Keratinocyte (primary cell): ENCODE data around the gene SPATS2L. TPM values are rescaled to one million over a fixed set of nuclear protein-coding genes. Genes with fewer than 3 reads are reported as not detected.

Experiments used
- DNase-seq: peaks from one replicate; pipeline ENCODE4 v3.0.0-alpha.2; 2011; ENCODE audit warnings: low read depth, missing footprints, low spot score
- FAIRE-seq: peaks from 2 replicates; lab custom pipeline; 2011; peaks lifted over from hg19 to GRCh38; lab: Jason Lieb, UNC
- H2AFZ ChIP-seq: 2 replicates; pipeline ENCODE4 v1.6.0; 2012; ENCODE audit warnings: low read length, control low read depth, inconsistent platforms; ENCODE audit not compliant: control insufficient read depth
- H3K27ac ChIP-seq: 2 replicates; pipeline ENCODE4 v1.5.1; 2011; ENCODE audit warnings: low read length; ENCODE audit not compliant: control insufficient read depth, insufficient read depth
- H3K27me3 ChIP-seq: 3 replicates; pipeline ENCODE4 v1.6.0; 2011; ENCODE audit warnings: low read length; ENCODE audit not compliant: control insufficient read depth, insufficient read depth; ENCODE audit errors: extremely low read depth
- H3K36me3 ChIP-seq, 2 experiments: 2 replicates in 1 of 2; 3 replicates in 1 of 2; pipeline ENCODE4 v1.5.1; 2011; ENCODE audit warnings: low read length in 2 of 2, mild to moderate bottlenecking in 1 of 2; ENCODE audit not compliant: control insufficient read depth in 2 of 2, insufficient read depth in 2 of 2; ENCODE audit errors: extremely low read depth in 1 of 2
- H3K4me1 ChIP-seq: 3 replicates; pipeline ENCODE4 v1.5.1; 2011; ENCODE audit warnings: low read length; ENCODE audit not compliant: control insufficient read depth, insufficient read depth; ENCODE audit errors: extremely low read depth
- H3K4me2 ChIP-seq: 3 replicates; pipeline ENCODE4 v1.6.0; 2011; ENCODE audit warnings: low read depth, low read length; ENCODE audit not compliant: control insufficient read depth, insufficient read depth; ENCODE audit errors: extremely low read depth
- H3K4me3 ChIP-seq, 3 experiments: fragments of 200-600 bp in 1 of 3; sonication (generic) in 1 of 3; 2 replicates in 2 of 3; 3 replicates in 1 of 3; pipeline ENCODE4 v1.5.1; 2011 to 2016; ENCODE audit warnings: low read length in 3 of 3, mild to moderate bottlenecking in 3 of 3, control low read depth in 2 of 3, inconsistent platforms in 1 of 3, low read depth in 1 of 3, mixed read lengths in 1 of 3, mixed run types in 1 of 3, moderate library complexity in 1 of 3; ENCODE audit not compliant: control insufficient read depth in 2 of 3, insufficient read depth in 2 of 3; ENCODE audit errors: extremely low read depth in 1 of 3
- H3K79me2 ChIP-seq: 2 replicates; pipeline ENCODE4 v1.6.0; 2012; ENCODE audit warnings: low read length; ENCODE audit not compliant: control insufficient read depth, insufficient read depth
- H3K9ac ChIP-seq: 3 replicates; pipeline ENCODE4 v1.6.0; 2011; ENCODE audit warnings: low read length; ENCODE audit not compliant: control insufficient read depth, insufficient read depth; ENCODE audit errors: extremely low read depth
- H3K9me1 ChIP-seq: 3 replicates; pipeline ENCODE4 v1.6.0; 2011; ENCODE audit warnings: low read length; ENCODE audit not compliant: control insufficient read depth, insufficient read depth; ENCODE audit errors: extremely low read depth
- H3K9me3 ChIP-seq: 2 replicates; pipeline ENCODE4 v1.5.1; 2012; ENCODE audit warnings: low read depth, low read length; ENCODE audit not compliant: control insufficient read depth
- H4K20me1 ChIP-seq: 3 replicates; pipeline ENCODE4 v1.6.0; 2011; ENCODE audit warnings: low read length; ENCODE audit not compliant: control insufficient read depth, insufficient read depth; ENCODE audit errors: extremely low read depth
- CTCF ChIP-seq, 3 experiments: IDR thresholded peaks in 1 of 3; conservative IDR thresholded peaks in 1 of 3; optimal IDR thresholded peaks in 1 of 3; 2 replicates in 2 of 3; 3 replicates in 1 of 3; pipeline versions ENCODE3 to v1.5.1; 2011; ENCODE audit warnings: low read length in 3 of 3, mild to moderate bottlenecking in 3 of 3, moderate library complexity in 2 of 3, control low read depth in 1 of 3, inconsistent platforms in 1 of 3; ENCODE audit not compliant: insufficient read depth in 2 of 3; ENCODE audit errors: extremely low read depth in 1 of 3
- EZH2 ChIP-seq: IDR thresholded peaks from one replicate; pipeline ENCODE4 v1.6.1; 2012; ENCODE audit warnings: inconsistent platforms, mild to moderate bottlenecking, low read length, moderate library complexity
- dilution Hi-C: fragments of 300-500 bp; cut with MboI; formaldehyde crosslinking; loops from one replicate; pipeline ENCODE4 v1.7.0; 2020; ENCODE audit warnings: low sequenced_read_pairs; ENCODE audit not compliant: extremely low pct_ligation_motif_present
- polyA minus RNA-seq, 3 experiments: library from RNA; depleted of rRNA, polyadenylated mRNA; stranded (reverse); fragments of >200 nt; gene quantifications; 1 replicate in 1 of 3; 2 replicates in 1 of 3; 3 replicates in 1 of 3; pipeline ENCODE4 v1.2.3, GENCODE V29; 2011
- polyA plus RNA-seq, 5 experiments: library from polyadenylated mRNA; depleted of rRNA in 3 of 5; stranded (reverse) in 3 of 5; stranded (forward) in 1 of 5; unstranded in 1 of 5; fragments of >200 nt; gene quantifications; 1 replicate in 1 of 5; 2 replicates in 3 of 5; 3 replicates in 1 of 5; pipeline versions ENCODE4 v1.2.1 to v1.2.3, GENCODE V29; 2011 to 2012; ENCODE audit warnings: missing spikeins in 2 of 5, low read depth in 1 of 5, low replicate concordance in 1 of 5

The SPATS2L gene
- polyA plus RNA-seq = 80.2 to 125 TPM (median 95.3 TPM) in 3 replicates
- polyA plus RNA-seq (2011; ENCODE audit: low read depth) = 164 TPM
- 91.4 and 123 TPM in 2 replicates for polyA plus RNA-seq (2011; cell fraction: cytosol; rRNA removed)
- 58.8 and 65.8 TPM in 2 replicates for polyA plus RNA-seq (2011; cell fraction: nucleus; rRNA removed)
- 66.1 and 86.1 TPM in 2 replicates for polyA plus RNA-seq (2012; ENCODE audit: low replicate concordance)
- polyA minus RNA-seq = 28.6 to 83.5 TPM (median 82.7 TPM) in 3 replicates
- 77.3 TPM for polyA minus RNA-seq (2011; cell fraction: cytosol; rRNA and poly(A)+ RNA removed)
- 34.2 and 61.2 TPM in 2 replicates for polyA minus RNA-seq (2011; cell fraction: nucleus; rRNA and poly(A)+ RNA removed)

GRCh38 chr2:200306196-200306930 is at the start of gene SPATS2L:
Gene SPATS2L (plus strand): TSS chr2:200306693. CDS start chr2:200389245, 82,552 bp downstream.
- H3K27ac ChIP-seq = peak within 1 kb of the TSS; percentile 87
- H3K4me2 ChIP-seq = peak within 1 kb of the TSS; percentile 96
- H3K4me3 ChIP-seq = peak within 1 kb of the TSS; percentile 70 to 87 (median 74)
- no peak for TF ChIP-seq CTCF (optimal IDR thresholded peaks at IDR 0.05 in 1 of 3, IDR thresholded peaks at IDR 0.05 in 1 of 3, conservative IDR thresholded peaks at IDR 0.05 in 1 of 3; ENCODE audit: extremely low read depth in 1 of 3, insufficient read depth in 2 of 3, low read length in 3 of 3)
- no peak for TF ChIP-seq EZH2
- H3K79me2 ChIP-seq = peaks cover 45% of the 10 kb centered on the region
- H3K4me1 ChIP-seq = peaks cover 46% of the 10 kb centered on the region
- peaks cover 2% of the 10 kb centered on the region for H3K9me1 ChIP-seq
- FAIRE-seq (peak; percentile 5), DNase-seq (no peak)
- H4K20me1 ChIP-seq = no peaks in the 10 kb centered on the region
- H3K9me3 ChIP-seq = no peaks in the 10 kb centered on the region
- no peaks in the 10 kb centered on the region for H3K36me3 ChIP-seq
- no peaks in the 10 kb centered on the region for H3K27me3 ChIP-seq
- dilution Hi-C loops = no loop called here
- peak within 1 kb of the TSS; percentile 78 for H3K9ac ChIP-seq
- H2AFZ ChIP-seq = peak within 1 kb of the TSS; percentile 76

GRCh38 chr2:200257570-200257969 is 48.9 kb upstream of the SPATS2L start:
- Histone ChIP-seq H3K4me1 (peaks cover 24% of the 10 kb centered on the region), H3K9ac (no peak overlapping the region), H3K36me3 (no peaks in the 10 kb centered on the region), H3K27ac (no peak overlapping the region), H3K27me3 (no peaks in the 10 kb centered on the region), H3K4me2 (no peak overlapping the region), H4K20me1 (no peaks in the 10 kb centered on the region), H3K4me3 (no peak overlapping the region), H3K9me1 (no peaks in the 10 kb centered on the region), H2AFZ (no peak overlapping the region), H3K79me2 (no peaks in the 10 kb centered on the region), H3K9me3 (no peaks in the 10 kb centered on the region)
- TF ChIP-seq CTCF (optimal IDR thresholded peaks at IDR 0.05 in 1 of 3, IDR thresholded peaks at IDR 0.05 in 1 of 3, conservative IDR thresholded peaks at IDR 0.05 in 1 of 3; ENCODE audit: extremely low read depth in 1 of 3, insufficient read depth in 2 of 3, low read length in 3 of 3) (no peak), EZH2 (no peak)
- dilution Hi-C loops = no loop called here
- FAIRE-seq = no peak
- DNase-seq = no peak
